Measurements from ENCODE around the gene PDZD4. TPM values are rescaled to one million over a fixed set of nuclear protein-coding genes. Genes with fewer than 3 reads are reported as not detected.

The PDZD4 gene
- polyA plus RNA-seq, 1 donor (not counting 4 experiments of a cell fraction or from before 2014, with no cell fraction given): 0.05 TPM

GRCh38 chrX:153799326-153799725 is 31.0 kb downstream of the PDZD4 start:
- Histone ChIP-seq H3K4me1 (ENCODE audit: control insufficient read depth, extremely low read depth, insufficient read depth, low read length) (no peaks in the 10 kb centered on the region), H3K9me3 (ENCODE audit: control insufficient read depth, low read depth, low read length) (no peaks in the 10 kb centered on the region), H3K4me3 (ENCODE audit: control insufficient read depth in 2 of 3, extremely low read depth in 1 of 3, insufficient read depth in 2 of 3, low read depth in 1 of 3, low read length in 3 of 3) (no peak overlapping the region), H3K9me1 (ENCODE audit: control insufficient read depth, extremely low read depth, insufficient read depth, low read length) (no peaks in the 10 kb centered on the region), H3K9ac (ENCODE audit: control insufficient read depth, extremely low read depth, insufficient read depth, low read length) (no peak overlapping the region), H4K20me1 (ENCODE audit: control insufficient read depth, extremely low read depth, insufficient read depth, low read length) (no peaks in the 10 kb centered on the region), H3K27me3 (ENCODE audit: control insufficient read depth, extremely low read depth, insufficient read depth, low read length) (no peaks in the 10 kb centered on the region), H2AFZ (ENCODE audit: control insufficient read depth, low read length) (no peak overlapping the region), H3K36me3 (ENCODE audit: control insufficient read depth in 2 of 2, extremely low read depth in 1 of 2, insufficient read depth in 2 of 2, low read length in 2 of 2) (peaks cover 5 to 9% of the 10 kb centered on the region in 2 experiments), H3K79me2 (ENCODE audit: control insufficient read depth, insufficient read depth, low read length) (peaks cover 26% of the 10 kb centered on the region), H3K4me2 (ENCODE audit: control insufficient read depth, extremely low read depth, insufficient read depth, low read depth, low read length) (no peak overlapping the region), H3K27ac (ENCODE audit: control insufficient read depth, insufficient read depth, low read length) (no peak overlapping the region)
- dilution Hi-C loops (cut with MboI; ENCODE audit: extremely low pct_ligation_motif_present, low sequenced_read_pairs): no loop called here
- no peak for DNase-seq (ENCODE audit: low read depth, low spot score)
- TF ChIP-seq EZH2 (IDR thresholded peaks at IDR 0.05; ENCODE audit: low read length) (no peak), CTCF (optimal IDR thresholded peaks at IDR 0.05 in 1 of 3, IDR thresholded peaks at IDR 0.05 in 1 of 3, conservative IDR thresholded peaks at IDR 0.05 in 1 of 3; ENCODE audit: extremely low read depth in 1 of 3, insufficient read depth in 2 of 3, low read length in 3 of 3) (no peak)
- no peak for FAIRE-seq

DNA sequence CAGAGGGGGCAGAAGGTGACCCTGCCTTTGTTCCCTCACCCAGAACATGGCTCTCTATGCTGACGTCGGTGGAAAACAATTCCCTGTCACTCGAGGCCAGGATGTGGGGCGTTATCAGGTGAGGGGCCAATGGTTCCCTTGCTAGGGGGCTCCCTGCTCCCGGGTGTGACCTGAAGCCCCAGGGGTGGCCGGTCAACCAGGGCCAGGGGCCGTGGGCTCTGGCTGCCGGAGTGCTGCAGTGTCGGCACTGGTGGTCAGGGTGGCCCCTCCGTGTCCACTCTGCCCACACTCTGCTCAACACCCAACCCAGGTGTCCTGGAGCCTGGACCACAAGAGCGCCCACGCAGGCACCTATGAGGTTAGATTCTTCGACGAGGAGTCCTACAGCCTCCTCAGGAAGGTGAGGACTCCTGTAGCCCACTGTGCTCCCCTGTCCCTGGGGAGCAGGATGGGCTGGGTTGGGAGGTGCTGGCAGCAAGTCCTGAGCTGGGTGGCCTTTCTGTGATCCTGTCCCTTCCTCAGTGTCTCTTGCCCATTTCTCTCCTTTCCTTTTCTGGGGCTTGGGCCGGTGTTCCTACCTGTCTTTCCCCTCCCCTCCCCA is 32.8 kb downstream of the PDZD4 start:
- dilution Hi-C loops (cut with MboI; ENCODE audit: extremely low pct_ligation_motif_present, low sequenced_read_pairs): no loop called here
- no peaks in the 10 kb centered on the region for H3K9me1 ChIP-seq (ENCODE audit: control insufficient read depth, extremely low read depth, insufficient read depth, low read length)
- H3K9me3 ChIP-seq (ENCODE audit: control insufficient read depth, low read depth, low read length): no peaks in the 10 kb centered on the region
- FAIRE-seq: no peak
- H3K4me2 ChIP-seq (ENCODE audit: control insufficient read depth, extremely low read depth, insufficient read depth, low read depth, low read length): no peak overlapping the region
- no peak for DNase-seq (ENCODE audit: low read depth, low spot score)
- no peak overlapping the region for H3K27ac ChIP-seq (ENCODE audit: control insufficient read depth, insufficient read depth, low read length)
- peaks cover 6% of the 10 kb centered on the region for H3K4me1 ChIP-seq (ENCODE audit: control insufficient read depth, extremely low read depth, insufficient read depth, low read length)
- no peak overlapping the region for H3K9ac ChIP-seq (ENCODE audit: control insufficient read depth, extremely low read depth, insufficient read depth, low read length)
- peaks cover 36% of the 10 kb centered on the region for H3K79me2 ChIP-seq (ENCODE audit: control insufficient read depth, insufficient read depth, low read length)
- H3K4me3 ChIP-seq (ENCODE audit: control insufficient read depth in 2 of 3, extremely low read depth in 1 of 3, insufficient read depth in 2 of 3, low read depth in 1 of 3, low read length in 3 of 3): no peak overlapping the region
- no peaks in the 10 kb centered on the region for H4K20me1 ChIP-seq (ENCODE audit: control insufficient read depth, extremely low read depth, insufficient read depth, low read length)
- TF ChIP-seq CTCF (optimal IDR thresholded peaks at IDR 0.05 in 1 of 3, IDR thresholded peaks at IDR 0.05 in 1 of 3, conservative IDR thresholded peaks at IDR 0.05 in 1 of 3; ENCODE audit: extremely low read depth in 1 of 3, insufficient read depth in 2 of 3, low read length in 3 of 3) (no peak), EZH2 (IDR thresholded peaks at IDR 0.05; ENCODE audit: low read length) (no peak)
- peaks cover 5 to 9% of the 10 kb centered on the region in 2 experiments for H3K36me3 ChIP-seq (ENCODE audit: control insufficient read depth in 2 of 2, extremely low read depth in 1 of 2, insufficient read depth in 2 of 2, low read length in 2 of 2)
- no peaks in the 10 kb centered on the region for H3K27me3 ChIP-seq (ENCODE audit: control insufficient read depth, extremely low read depth, insufficient read depth, low read length)
- no peak overlapping the region for H2AFZ ChIP-seq (ENCODE audit: control insufficient read depth, low read length)

Measured in keratinocyte (primary cell).